ENCODE measurements around the gene FAM236B.
"Not testable (repeated sequence)": the region's sequence is repeated elsewhere in the genome, so short reads cannot be mapped to it uniquely, and the experiment has no call there.

DNA sequence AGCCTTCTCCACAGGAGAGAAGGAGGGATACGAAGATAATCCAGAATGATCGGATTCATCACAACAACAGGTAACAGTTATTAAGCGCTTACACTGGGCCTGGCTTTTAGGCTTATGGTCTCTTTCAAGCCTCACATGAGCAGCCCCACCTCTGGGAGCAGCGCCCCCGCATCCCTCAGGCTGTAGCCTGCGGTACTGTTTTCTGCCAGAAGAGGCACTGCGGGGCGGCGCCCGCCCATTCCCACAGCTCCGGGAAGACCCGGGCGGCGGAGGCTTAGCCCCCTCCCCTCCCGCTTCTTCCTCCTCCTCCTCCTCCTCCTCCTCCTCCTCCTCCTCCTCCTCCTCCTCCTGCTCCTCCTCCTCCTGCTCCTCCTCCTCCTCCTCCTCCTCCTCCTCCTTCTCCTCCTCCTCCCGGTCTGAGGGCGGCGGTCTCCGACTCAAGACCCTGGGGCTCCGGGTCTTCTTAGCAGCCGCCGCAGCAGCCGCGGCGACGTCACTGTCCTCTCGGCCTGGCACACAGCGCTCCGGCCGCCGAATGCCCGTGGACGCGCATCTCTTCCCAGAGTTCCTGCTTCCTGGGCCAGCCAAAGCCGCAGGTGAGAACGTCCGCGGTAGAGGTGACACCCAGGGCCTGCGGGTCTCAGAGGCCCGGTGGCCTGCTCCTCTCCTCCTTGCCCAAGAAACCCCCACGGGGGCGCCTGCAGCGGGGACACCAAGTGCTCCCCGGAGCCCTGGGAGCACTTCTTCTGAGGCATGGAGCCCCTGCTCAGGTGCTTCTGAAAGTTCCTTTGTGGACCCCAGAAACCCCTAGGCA lies 5.6 kb downstream of the FAM236B start, which contains the start of gene DMRTC1B:
- TF ChIP-seq YY1 (IDR thresholded peaks at IDR 0.05; ENCODE audit: low read depth); TAF1 (IDR thresholded peaks at IDR 0.05; ENCODE audit: low read depth); MAX (IDR thresholded peaks at IDR 0.05); CEBPB (IDR thresholded peaks at IDR 0.05); EP300 (IDR thresholded peaks at IDR 0.05; ENCODE audit: borderline replicate concordance); EGR1 (IDR thresholded peaks at IDR 0.05); TEAD4 (IDR thresholded peaks at IDR 0.05); CREB1 (IDR thresholded peaks at IDR 0.05; ENCODE audit: low read depth); FOXM1 (IDR thresholded peaks at IDR 0.05; ENCODE audit: borderline replicate concordance, low read depth); RAD21 (IDR thresholded peaks at IDR 0.05; ENCODE audit: low read depth); NFIC (IDR thresholded peaks at IDR 0.05); ZBTB7A (IDR thresholded peaks at IDR 0.05; ENCODE audit: low read depth): not testable (repeated sequence)
- TF ChIP-seq, protein P1, sequence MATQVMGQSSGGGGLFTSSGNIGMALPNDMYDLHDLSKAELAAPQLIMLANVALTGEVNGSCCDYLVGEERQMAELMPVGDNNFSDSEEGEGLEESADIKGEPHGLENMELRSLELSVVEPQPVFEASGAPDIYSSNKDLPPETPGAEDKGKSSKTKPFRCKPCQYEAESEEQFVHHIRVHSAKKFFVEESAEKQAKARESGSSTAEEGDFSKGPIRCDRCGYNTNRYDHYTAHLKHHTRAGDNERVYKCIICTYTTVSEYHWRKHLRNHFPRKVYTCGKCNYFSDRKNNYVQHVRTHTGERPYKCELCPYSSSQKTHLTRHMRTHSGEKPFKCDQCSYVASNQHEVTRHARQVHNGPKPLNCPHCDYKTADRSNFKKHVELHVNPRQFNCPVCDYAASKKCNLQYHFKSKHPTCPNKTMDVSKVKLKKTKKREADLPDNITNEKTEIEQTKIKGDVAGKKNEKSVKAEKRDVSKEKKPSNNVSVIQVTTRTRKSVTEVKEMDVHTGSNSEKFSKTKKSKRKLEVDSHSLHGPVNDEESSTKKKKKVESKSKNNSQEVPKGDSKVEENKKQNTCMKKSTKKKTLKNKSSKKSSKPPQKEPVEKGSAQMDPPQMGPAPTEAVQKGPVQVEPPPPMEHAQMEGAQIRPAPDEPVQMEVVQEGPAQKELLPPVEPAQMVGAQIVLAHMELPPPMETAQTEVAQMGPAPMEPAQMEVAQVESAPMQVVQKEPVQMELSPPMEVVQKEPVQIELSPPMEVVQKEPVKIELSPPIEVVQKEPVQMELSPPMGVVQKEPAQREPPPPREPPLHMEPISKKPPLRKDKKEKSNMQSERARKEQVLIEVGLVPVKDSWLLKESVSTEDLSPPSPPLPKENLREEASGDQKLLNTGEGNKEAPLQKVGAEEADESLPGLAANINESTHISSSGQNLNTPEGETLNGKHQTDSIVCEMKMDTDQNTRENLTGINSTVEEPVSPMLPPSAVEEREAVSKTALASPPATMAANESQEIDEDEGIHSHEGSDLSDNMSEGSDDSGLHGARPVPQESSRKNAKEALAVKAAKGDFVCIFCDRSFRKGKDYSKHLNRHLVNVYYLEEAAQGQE (IDR thresholded peaks at IDR 0.05; ENCODE audit: low read depth): not testable (repeated sequence)

All from Ishikawa (cell line).